Right ventricle myocardium inferior (tissue), 1 donor: Measurements from ENCODE around the gene MACROD2. TPM values are rescaled to one million over a fixed set of nuclear protein-coding genes. Genes with fewer than 3 reads are reported as not detected.

Source experiments
- ATAC-seq: fragments of 200-7000 bp; cut with Tn5 transposase; one replicate; pipeline ENCODE4 v1.9.1; 2020; ENCODE audit warnings: mild to moderate bottlenecking, moderate library complexity
- DNase-seq: peaks from one replicate; pipeline ENCODE4 v3.0.0; 2021; ENCODE audit errors: missing footprints
- intact Hi-C: fragments of 100-400 bp; cut with DNase I; formaldehyde crosslinking; loops from one replicate; pipeline ENCODE4 v1.11.0; 2022
- total RNA-seq: library from RNA; stranded (reverse); fragmentation: NEBNext Ultra II Directional; extraction: Animal tissue kit (Norgen Biotek cat#: 25700); gene quantifications from one replicate; pipeline ENCODE4 v1.2.1, GENCODE V29; 2021
- donor health status: DM: no; HTN: yes; CAD: no; lungs with severe emphysema.

Gene MACROD2
- total RNA-seq, 1 donor from 2014 or later: 5.0 TPM

- ATAC-seq: no peak
- DNase-seq: no peak
- intact Hi-C loops: loop anchor here (5.0 kb wide), 1 partner anchor 399 kb away; no protein-coding TSS in a partner anchor
Measured at GRCh38 chr20:15843777-15844176, 1848.5 kb downstream of the MACROD2 start.

- intact Hi-C loops: no loop called here
- ATAC-seq (no peak), DNase-seq (no peak)
Measured at GRCh38 chr20:15847196-15847784, 1852.0 kb downstream of the MACROD2 start.

DNA sequence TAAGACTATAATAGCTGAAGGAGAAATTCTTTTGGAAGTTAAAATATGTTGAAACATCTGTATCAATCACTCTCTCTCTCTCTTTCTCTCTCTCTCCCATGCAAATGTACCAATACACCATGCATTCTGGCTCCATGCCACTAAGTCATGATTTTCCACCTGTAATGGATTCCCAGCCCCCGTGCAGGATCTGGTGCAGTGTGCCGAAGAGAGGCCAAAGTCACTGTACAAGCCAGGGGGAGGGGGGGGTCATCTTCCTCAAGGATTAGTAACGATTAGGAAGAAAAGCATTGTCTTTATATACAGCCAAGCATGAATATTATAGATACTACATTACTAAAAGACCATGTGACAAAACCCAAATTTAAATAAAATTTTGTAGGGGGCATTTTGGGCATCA is 1852.8 kb downstream of the MACROD2 start:
- no peak for ATAC-seq
- no peak for DNase-seq
- intact Hi-C loops: no loop called here

DNA sequence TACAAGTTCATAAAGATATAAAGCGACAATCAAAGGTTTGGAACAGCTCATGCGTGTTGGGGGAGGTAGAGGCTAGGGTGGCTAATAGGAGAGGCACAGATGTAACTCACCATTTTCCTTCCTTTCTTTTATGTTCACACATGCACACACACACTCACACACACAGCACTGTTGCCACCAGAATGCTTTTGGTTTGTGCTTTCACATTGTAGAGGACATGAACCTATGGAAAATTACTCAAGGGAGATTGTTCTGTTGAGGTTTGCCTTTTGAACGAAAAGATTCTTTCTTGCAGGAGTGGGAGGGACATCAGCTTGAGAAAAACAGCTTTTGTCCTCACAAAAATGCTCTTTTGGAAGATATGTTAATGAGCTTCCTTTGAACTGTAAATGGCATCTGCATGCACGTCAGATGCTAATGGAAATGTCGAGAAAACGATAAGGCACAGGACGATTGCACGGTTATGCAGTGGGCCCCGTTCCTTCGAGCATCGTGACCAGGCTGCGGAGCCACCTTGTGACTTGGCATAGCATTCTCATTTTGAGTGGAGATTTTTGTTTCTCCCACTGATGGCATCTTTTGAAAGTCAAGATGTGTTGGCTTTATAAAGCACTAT is 1853.8 kb downstream of the MACROD2 start:
- DNase-seq: no peak
- intact Hi-C loops: no loop called here
- no peak for ATAC-seq

DNA sequence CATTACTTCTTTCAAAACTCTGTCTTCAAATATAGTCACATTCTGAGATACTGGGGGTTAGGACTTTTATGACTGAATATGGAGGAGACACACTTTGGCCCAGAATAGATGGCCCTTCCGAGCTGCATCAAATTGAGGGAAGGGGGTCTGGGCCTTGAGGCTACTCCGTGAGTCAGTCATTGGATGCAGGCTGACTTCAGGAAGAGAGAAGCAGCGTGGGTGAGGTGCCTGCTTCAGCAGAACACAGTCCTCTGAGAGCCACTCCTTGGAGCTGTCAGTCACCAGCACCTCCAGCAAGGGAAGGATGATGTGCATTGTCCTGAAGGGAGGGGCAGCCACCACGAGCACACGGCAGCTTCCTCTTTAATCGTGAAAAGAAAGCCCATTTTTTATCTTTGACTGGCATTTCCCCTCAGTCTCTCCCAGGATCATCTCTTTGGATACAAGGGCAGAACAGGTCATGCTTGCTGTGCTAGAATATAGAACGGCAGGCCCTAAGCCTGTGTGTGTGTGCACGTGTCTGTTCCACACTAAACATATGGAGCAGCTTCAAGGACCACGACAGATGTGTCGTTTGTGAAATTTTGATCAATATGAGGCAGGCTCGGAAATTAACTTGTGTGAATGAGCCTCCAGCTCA is 1856.4 kb downstream of the MACROD2 start:
- ATAC-seq: no peak
- intact Hi-C loops: no loop called here
- no peak for DNase-seq

GRCh38 chr20:15854911-15855310 is 1859.6 kb downstream of the MACROD2 start:
- intact Hi-C loops: no loop called here
- no peak for ATAC-seq

DNA sequence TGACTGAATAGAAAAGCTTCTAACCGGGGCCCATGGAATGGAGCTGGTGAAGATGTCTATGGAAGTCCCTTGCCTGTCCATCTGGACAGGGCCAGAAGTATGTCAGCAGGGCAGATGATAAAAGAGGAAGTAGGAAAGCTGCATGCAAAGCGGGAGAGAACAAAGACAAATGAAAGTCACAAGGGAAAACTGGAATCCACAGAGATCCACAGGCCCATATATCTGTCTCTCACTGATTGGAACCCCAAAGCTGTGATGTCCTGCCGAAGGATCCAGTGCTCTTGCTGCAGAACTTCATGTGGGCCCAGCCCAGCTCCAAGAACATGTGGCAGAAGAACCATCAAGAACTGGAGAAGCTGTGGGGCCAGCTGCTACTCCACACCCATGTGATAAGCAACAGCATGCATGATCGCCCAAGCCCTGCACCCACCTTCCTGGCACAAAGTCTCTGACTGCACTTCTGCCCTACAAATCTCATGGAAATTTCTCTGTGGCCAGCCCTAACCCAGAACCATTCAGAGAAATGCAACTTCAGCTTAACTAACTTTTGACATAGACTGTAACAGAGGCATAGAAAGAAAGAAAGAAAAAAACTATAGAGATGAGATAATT is 1862.0 kb downstream of the MACROD2 start:
- DNase-seq (no peak), ATAC-seq (no peak)
- intact Hi-C loops: no loop called here

More at GRCh38 chr20:15854911-15855310, 1859.6 kb downstream of the MACROD2 start:
- no peak for DNase-seq

DNA sequence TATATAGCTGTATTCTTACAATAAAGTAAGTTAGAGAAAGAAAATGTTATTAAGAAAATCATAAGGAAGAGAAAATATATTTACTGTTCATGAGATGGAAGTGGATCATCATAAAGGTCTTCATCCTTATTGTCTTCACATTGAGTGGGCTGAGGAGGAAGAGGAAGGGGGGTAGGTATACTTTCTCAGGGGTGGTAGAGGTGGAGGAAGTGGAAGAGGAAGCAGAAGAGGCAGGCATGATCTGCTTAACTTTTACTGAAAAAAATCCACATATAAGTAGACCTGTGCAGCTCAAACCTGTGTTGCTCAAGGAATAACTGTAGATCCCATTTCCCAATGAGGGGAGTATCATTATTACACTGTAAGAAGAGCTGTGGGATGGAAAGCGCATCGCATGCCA is 1863.7 kb downstream of the MACROD2 start:
- intact Hi-C loops: no loop called here
- no peak for ATAC-seq
- DNase-seq: no peak

GRCh38 chr20:15860850-15861249 is 1865.5 kb downstream of the MACROD2 start:
- no peak for ATAC-seq
- DNase-seq: no peak
- intact Hi-C loops: no loop called here

DNA sequence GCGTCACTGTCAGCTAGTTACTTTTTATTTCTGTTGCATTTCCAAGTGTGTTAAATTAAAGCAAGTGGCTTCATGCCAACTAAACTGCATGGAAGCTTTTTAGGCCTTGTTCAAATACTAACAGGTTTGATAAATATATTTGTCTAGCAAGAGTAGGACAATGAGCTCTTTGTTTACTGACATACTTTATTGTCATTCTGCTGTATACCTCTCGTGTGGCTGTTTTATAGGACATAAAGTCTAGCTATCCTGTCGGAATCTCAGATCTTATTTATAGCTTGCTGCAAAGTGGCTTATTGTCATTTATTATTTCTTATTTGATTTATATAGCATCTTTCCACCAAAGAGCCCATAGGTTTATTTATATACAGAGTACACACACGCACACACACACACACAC is 1866.9 kb downstream of the MACROD2 start:
- DNase-seq (no peak), ATAC-seq (no peak)
- intact Hi-C loops: no loop called here

DNA sequence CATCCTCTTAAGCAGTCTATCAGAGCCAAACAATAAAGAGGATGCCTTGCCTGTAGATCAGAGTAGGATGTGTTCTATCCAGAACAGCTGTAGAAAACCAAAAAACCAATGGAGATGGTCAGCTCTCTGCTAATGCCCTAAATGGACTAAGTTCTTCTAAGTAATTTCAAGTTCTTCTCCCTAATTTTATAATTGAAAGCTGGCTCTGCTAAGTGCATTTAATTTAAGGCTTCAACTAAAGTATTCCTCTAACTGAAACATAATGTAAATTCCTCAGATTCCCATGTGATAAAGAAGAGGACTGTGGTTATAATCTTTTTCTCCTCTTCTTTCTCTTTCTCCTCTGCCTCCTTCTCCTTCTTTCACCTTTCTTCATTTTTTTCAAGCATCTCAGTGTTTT is 1868.4 kb downstream of the MACROD2 start:
- intact Hi-C loops: no loop called here
- ATAC-seq (no peak), DNase-seq (no peak)

DNA sequence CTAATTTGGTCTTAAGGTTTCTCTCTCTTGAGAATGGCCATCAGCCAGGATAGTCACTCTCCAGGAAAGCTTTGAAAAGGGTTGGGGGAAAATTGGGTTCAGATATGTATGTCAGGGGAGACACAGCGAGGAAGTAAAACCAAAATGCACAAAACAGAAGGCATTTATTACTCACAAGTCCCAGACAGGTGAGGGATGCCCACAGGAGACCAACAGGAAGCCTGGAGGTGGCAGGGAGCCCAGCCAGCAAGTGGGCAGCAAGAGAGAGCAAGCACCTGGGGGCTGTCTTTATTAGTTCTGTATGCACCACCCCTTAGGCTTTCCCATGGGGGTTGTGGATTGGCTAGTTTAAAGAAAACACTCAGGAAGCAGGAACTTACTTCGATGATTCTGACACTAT is 1870.2 kb downstream of the MACROD2 start:
- intact Hi-C loops: no loop called here
- ATAC-seq (no peak), DNase-seq (no peak)

GRCh38 chr20:15866916-15867730 is 1871.8 kb downstream of the MACROD2 start:
- DNase-seq (no peak), ATAC-seq (no peak)
- intact Hi-C loops: no loop called here

- intact Hi-C loops: no loop called here
- no peak for ATAC-seq
- DNase-seq: no peak
Measured at GRCh38 chr20:15867899-15868298, 1872.6 kb downstream of the MACROD2 start.

- intact Hi-C loops: no loop called here
- ATAC-seq (no peak), DNase-seq (no peak)
Measured at GRCh38 chr20:15875446-15875845, 1880.1 kb downstream of the MACROD2 start.

GRCh38 chr20:15882553-15882952 is 1887.2 kb downstream of the MACROD2 start:
- DNase-seq: no peak
- ATAC-seq: no peak
- intact Hi-C loops: no loop called here

DNA sequence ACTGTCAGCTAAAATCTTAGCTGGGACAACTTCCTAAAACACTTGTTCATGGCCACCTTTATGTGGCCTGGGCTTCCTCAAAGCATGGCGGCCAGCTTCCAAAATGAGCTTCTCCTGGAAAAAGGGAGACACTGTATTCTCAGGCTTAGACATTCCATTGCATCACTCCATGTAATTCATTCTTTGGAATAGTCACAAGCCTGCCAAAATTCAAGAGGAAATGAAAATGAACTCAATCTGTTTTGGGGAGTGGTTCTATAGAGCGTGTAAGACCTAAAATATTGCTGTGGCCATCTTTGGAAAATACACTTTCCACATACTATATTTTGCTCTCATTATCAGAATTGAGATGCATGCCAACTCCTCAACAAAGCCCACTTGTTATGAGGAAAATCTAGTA is 1890.9 kb downstream of the MACROD2 start:
- intact Hi-C loops: no loop called here
- DNase-seq: no peak
- no peak for ATAC-seq

- ATAC-seq (no peak), DNase-seq (no peak)
- intact Hi-C loops: no loop called here
Measured at GRCh38 chr20:15887387-15887786, 1892.1 kb downstream of the MACROD2 start.

- DNase-seq (no peak), ATAC-seq (no peak)
- intact Hi-C loops: no loop called here
Measured at GRCh38 chr20:15889061-15889460, 1893.7 kb downstream of the MACROD2 start.
